SK-N-SH (cell line): ENCODE results near the gene SORCS3. TPM values are rescaled to one million over a fixed set of nuclear protein-coding genes. Genes with fewer than 3 reads are reported as not detected.

ENCODE experiments used
- CTCF ChIA-PET: fragments of 300-600, 350-600 bp; formaldehyde crosslinking; extraction: SDS; loops from one replicate; lab custom pipeline; 2021; lab: Yijun Ruan, JAX
- POLR2A ChIA-PET: fragments of 350-600 bp; sonication (Branson Sonifier 250); formaldehyde crosslinking; extraction: SDS; loops from one replicate; lab custom pipeline; 2020; ENCODE audit warnings: antibody characterized with exemption, inconsistent platforms; lab: Yijun Ruan, JAX
- DNase-seq: peaks from one replicate; pipeline ENCODE4 v3.0.0; 2012
- H2AFZ ChIP-seq: fragments of 200-600 bp; sonication (generic); 2 replicates; pipeline ENCODE4 v1.8.1; 2016; ENCODE audit warnings: antibody characterized with exemption, mild to moderate bottlenecking, low read depth
- H3F3A ChIP-seq: fragments of 200-600 bp; sonication (generic); replicated peaks from 2 replicates; pipeline ENCODE3; 2016; ENCODE audit warnings: antibody characterized with exemption, mild to moderate bottlenecking; ENCODE audit not compliant: insufficient read depth
- H3K27ac ChIP-seq, 2 experiments: fragments of 200-500 bp in 1 of 2; fragments of 200-600 bp in 1 of 2; sonication (Bioruptor generic) in 1 of 2; sonication (generic), shearing (Covaris generic) in 1 of 2; 2 replicates each; pipeline versions ENCODE4 v1.5.1 to v1.6.1; 2014 to 2016; ENCODE audit warnings: low read depth in 2 of 2, inconsistent platforms in 1 of 2, low read length in 1 of 2, mild to moderate bottlenecking in 1 of 2, mixed read lengths in 1 of 2
- H3K27me3 ChIP-seq: fragments of 200-600 bp; sonication (generic), shearing (Covaris generic); 2 replicates; pipeline ENCODE4 v1.6.1; 2016; ENCODE audit warnings: mixed run types; ENCODE audit not compliant: insufficient read depth
- H3K36me3 ChIP-seq, 2 experiments: fragments of 200-500 bp in 1 of 2; fragments of 200-600 bp in 1 of 2; sonication (Bioruptor generic) in 1 of 2; sonication (generic) in 1 of 2; replicated peaks in 1 of 2; 2 replicates each; pipeline versions ENCODE3 to v1.5.1; 2014 to 2016; ENCODE audit warnings: low read length in 1 of 2, mild to moderate bottlenecking in 1 of 2; ENCODE audit not compliant: insufficient read depth in 2 of 2, control insufficient read depth in 1 of 2
- H3K4me1 ChIP-seq, 2 experiments: fragments of 200-500 bp in 1 of 2; fragments of 200-600 bp in 1 of 2; sonication (Bioruptor generic) in 1 of 2; sonication (generic), shearing (Covaris generic) in 1 of 2; 2 replicates each; pipeline versions ENCODE4 v1.5.1 to v1.6.1; 2014 to 2016; ENCODE audit warnings: low read depth in 1 of 2, low read length in 1 of 2, mixed run types in 1 of 2; ENCODE audit not compliant: insufficient read depth in 2 of 2, control insufficient read depth in 1 of 2
- H3K4me2 ChIP-seq: fragments of 200-600 bp; sonication (generic), shearing (Covaris generic); 2 replicates; pipeline ENCODE4 v1.6.1; 2017; ENCODE audit warnings: mixed run types
- H3K4me3 ChIP-seq, 2 experiments: fragments of 200-500 bp in 1 of 2; fragments of 200-600 bp in 1 of 2; sonication (Bioruptor generic) in 1 of 2; sonication (generic), shearing (Covaris generic) in 1 of 2; 2 replicates each; pipeline versions ENCODE4 v1.5.1 to v1.8.1; 2014 to 2016; ENCODE audit warnings: low read depth in 2 of 2, inconsistent platforms in 1 of 2, low read length in 1 of 2, mild to moderate bottlenecking in 1 of 2, mixed read lengths in 1 of 2, moderate library complexity in 1 of 2
- H3K79me2 ChIP-seq: fragments of 200-600 bp; sonication (generic); 2 replicates; pipeline ENCODE4 v1.8.1; 2017; ENCODE audit warnings: mild to moderate bottlenecking; ENCODE audit not compliant: insufficient read depth
- H3K9ac ChIP-seq: fragments of 200-600 bp; sonication (generic); 2 replicates; pipeline ENCODE4 v1.6.1; 2017; ENCODE audit warnings: mixed run types
- H3K9me2 ChIP-seq: fragments of 200-600 bp; sonication (generic); 2 replicates; pipeline ENCODE4 v1.6.1; 2017; ENCODE audit warnings: mixed run types
- H3K9me3 ChIP-seq: fragments of 200-600 bp; sonication (generic); 2 replicates; pipeline ENCODE4 v1.6.1; 2017; ENCODE audit warnings: mixed run types, mild to moderate bottlenecking, moderate library complexity
- H4K20me1 ChIP-seq: fragments of 200-600 bp; sonication (generic); 2 replicates; pipeline ENCODE4 v1.6.1; 2017; ENCODE audit warnings: mild to moderate bottlenecking, mixed run types; ENCODE audit not compliant: insufficient read depth
- CHD2 ChIP-seq: fragments of 150-350 bp; IDR thresholded peaks from 2 replicates; pipeline ENCODE4 v1.6.1; 2018; ENCODE audit warnings: low read length; ENCODE audit not compliant: partially characterized antibody
- CTCF ChIP-seq: fragments of 200-600 bp; sonication (generic); IDR thresholded peaks from 2 replicates; pipeline ENCODE4 v1.6.1; 2017; ENCODE audit warnings: antibody characterized with exemption, mild to moderate bottlenecking, moderate library complexity
- GATA2 ChIP-seq: sonication (generic); formaldehyde crosslinking; IDR thresholded peaks from 2 replicates; pipeline ENCODE4 v1.5.0; 2020; ENCODE audit warnings: mild to moderate bottlenecking, missing genetic modification reagents
- IRF3 ChIP-seq: fragments of 150-350 bp; IDR thresholded peaks from 2 replicates; pipeline ENCODE4 v1.6.1; 2016; ENCODE audit warnings: mild to moderate bottlenecking, low read depth, low read length
- JUND ChIP-seq: IDR thresholded peaks from 2 replicates; pipeline ENCODE4 v1.4.0; 2012
- MAX ChIP-seq: IDR thresholded peaks from 2 replicates; pipeline ENCODE4 v1.4.0; 2012; ENCODE audit warnings: low read depth
- MXI1 ChIP-seq: IDR thresholded peaks from 2 replicates; pipeline ENCODE4 v1.6.1; 2012; ENCODE audit warnings: mild to moderate bottlenecking, low read depth, low read length, improper control_type of control experiment
- NRF1 ChIP-seq: IDR thresholded peaks from 2 replicates; pipeline ENCODE4 v1.6.1; 2012; ENCODE audit warnings: low read depth, mild to moderate bottlenecking, low read length
- RAD21 ChIP-seq: IDR thresholded peaks from 2 replicates; pipeline ENCODE4 v1.6.1; 2012; ENCODE audit warnings: mild to moderate bottlenecking, low read length
- REST ChIP-seq: IDR thresholded peaks from 2 replicates; pipeline ENCODE4 v1.6.1; 2012; ENCODE audit warnings: mild to moderate bottlenecking, low read depth, low read length, moderate library complexity
- RFX5 ChIP-seq: IDR thresholded peaks from 2 replicates; pipeline ENCODE4 v1.6.1; 2012; ENCODE audit warnings: mild to moderate bottlenecking, improper control_type of control experiment, low read length
- RXRA ChIP-seq: IDR thresholded peaks from 2 replicates; pipeline ENCODE4 v1.4.0; 2012; ENCODE audit warnings: low read depth, mild to moderate bottlenecking, borderline replicate concordance
- SIN3A ChIP-seq: IDR thresholded peaks from 2 replicates; pipeline ENCODE4 v1.6.1; 2012; ENCODE audit warnings: low read depth, mild to moderate bottlenecking, low read length, moderate library complexity, borderline replicate concordance
- SMC3 ChIP-seq: IDR thresholded peaks from 2 replicates; pipeline ENCODE4 v1.6.1; 2012; ENCODE audit warnings: low read depth, low read length, improper control_type of control experiment
- TCF12 ChIP-seq: IDR thresholded peaks from 2 replicates; pipeline ENCODE4 v1.4.0; 2012
- WGBS: methylation state at CpG from one replicate; pipeline ENCODE4 v1.1.6; 2017; ENCODE audit warnings: low lambda C conversion rate; 5-methylcytosine and 5-hydroxymethylcytosine counted together
- polyA plus RNA-seq, 3 experiments: library from polyadenylated mRNA; depleted of rRNA; stranded (reverse); fragments of >200 nt; gene quantifications; 2 replicates each; pipeline ENCODE4 v1.2.3, GENCODE V29; 2012

SORCS3 gene
- polyA plus RNA-seq, 1 of the 3 experiments (the other 2 are of a cell fraction): not detected

- TF ChIP-seq RAD21: peak; percentile 91
- TF ChIP-seq MAX: no peak
- peak; percentile 14; the same call in 1 of the 2 replicates for TF ChIP-seq CTCF
- peak; percentile 70; the same call in 1 of the 2 replicates for TF ChIP-seq SMC3
- peak overlapping the region in 1 of 2 experiments; percentile 58; a peak in 1 of 4 replicates for H3K4me3 ChIP-seq
- H3K9me2 ChIP-seq: no peaks in the 10 kb centered on the region
- WGBS: 27% methylated on average over 5 of the region's 5 CpGs
- DNase-seq: peak; percentile 52
- H3K9ac ChIP-seq: no peak overlapping the region
- H3K4me2 ChIP-seq: no peak overlapping the region
- POLR2A ChIA-PET: no interaction called here
- no peaks in the 10 kb centered on the region for H3K9me3 ChIP-seq
- H4K20me1 ChIP-seq: no peaks in the 10 kb centered on the region
- no peaks in the 10 kb centered on the region for H3K27me3 ChIP-seq
- H3K4me1 ChIP-seq: no peaks in the 10 kb centered on the region
- CTCF ChIA-PET: interaction anchor here (0.5 to 1.7 kb wide), 23 partner anchors 9 to 1291 kb away, joined by 3 to 17 read pairs (median 3); no protein-coding TSS in a partner anchor
- no peaks in the 10 kb centered on the region for H3F3A ChIP-seq
- no peaks in the 10 kb centered on the region for H3K36me3 ChIP-seq
- no peaks in the 10 kb centered on the region for H3K79me2 ChIP-seq
- H2AFZ ChIP-seq: no peak overlapping the region
- no peak overlapping the region for H3K27ac ChIP-seq
Measured at GRCh38 chr10:105063796-105064195, 422.7 kb downstream of the SORCS3 start.

GRCh38 chr10:105068497-105068896, 427.4 kb downstream of the SORCS3 start:
- no peaks in the 10 kb centered on the region for H3K27me3 ChIP-seq
- WGBS: 11% methylated on average over 3 of the region's 3 CpGs
- H3K36me3 ChIP-seq: no peaks in the 10 kb centered on the region
- H3F3A ChIP-seq: no peaks in the 10 kb centered on the region
- H3K9ac ChIP-seq: no peak overlapping the region
- H4K20me1 ChIP-seq: no peaks in the 10 kb centered on the region
- no peak for TF ChIP-seq JUND
- no peak for TF ChIP-seq REST
- TF ChIP-seq SIN3A: no peak
- TF ChIP-seq MAX: no peak
- no peak for TF ChIP-seq GATA2 (CRISPR knock-in tag)
- no peak for TF ChIP-seq RXRA
- no peak for TF ChIP-seq RFX5
- TF ChIP-seq MXI1: no peak
- no peak for TF ChIP-seq CHD2
- TF ChIP-seq SMC3: no peak
- no peak for TF ChIP-seq NRF1
- no peak for TF ChIP-seq IRF3
- no peak for TF ChIP-seq TCF12
- H3K79me2 ChIP-seq: no peaks in the 10 kb centered on the region
- DNase-seq: no peak
- CTCF ChIA-PET: no interaction called here
- no peak overlapping the region for H3K4me2 ChIP-seq
- H3K9me2 ChIP-seq: no peaks in the 10 kb centered on the region
- no peaks in the 10 kb centered on the region; the same call in 1 of the 2 replicates for H3K9me3 ChIP-seq
- no peak overlapping the region for H3K27ac ChIP-seq
- no peak overlapping the region for H2AFZ ChIP-seq
- no peaks in the 10 kb centered on the region for H3K4me1 ChIP-seq
- POLR2A ChIA-PET: no interaction called here
- H3K4me3 ChIP-seq: no peak overlapping the region
